OCI-LY7 (cell line): ENCODE measurements around the gene UBAC1.

Experiments
- CTCF ChIP-seq: fragments of 200-600 bp; sonication (generic); conservative IDR thresholded peaks from 2 replicates; pipeline ENCODE4 v1.5.1; 2014; ENCODE audit warnings: mild to moderate bottlenecking, antibody characterized with exemption, low read length, moderate library complexity, mixed read lengths
- EZH2phosphoT487 ChIP-seq: fragments of 200-600 bp; sonication (generic); IDR thresholded peaks from 2 replicates; pipeline ENCODE4 v1.6.1; 2018; ENCODE audit warnings: low read depth, borderline replicate concordance, mild to moderate bottlenecking, mixed run types, antibody characterized with exemption, low read length, moderate library complexity, mixed read lengths

- TF ChIP-seq CTCF (no peak), EZH2phosphoT487 (no peak)
Observed at GRCh38 chr9:135993409-135993742, 32.2 kb upstream of the UBAC1 start.
